Glomerular endothelial cell (primary cell): ENCODE data around the gene IQGAP2. TPM values are rescaled to one million over a fixed set of nuclear protein-coding genes. Genes with fewer than 3 reads are reported as not detected.
"Not testable (repeated sequence)": the region's sequence is repeated elsewhere in the genome, so short reads cannot be mapped to it uniquely, and the experiment has no call there.

Source experiments
- DNase-seq: peaks from one replicate; pipeline ENCODE4 v3.0.0-alpha.2; 2011; ENCODE audit warnings: low read depth, low spot score; ENCODE audit errors: extremely low read depth
- total RNA-seq: library from RNA; depleted of rRNA; stranded (reverse); fragments of >200 nt; gene quantifications from 2 replicates; pipeline ENCODE4 v1.2.3, GENCODE V29; 2015

IQGAP2 gene
- total RNA-seq, 1 donor from 2014 or later: 3.6 TPM

DNA sequence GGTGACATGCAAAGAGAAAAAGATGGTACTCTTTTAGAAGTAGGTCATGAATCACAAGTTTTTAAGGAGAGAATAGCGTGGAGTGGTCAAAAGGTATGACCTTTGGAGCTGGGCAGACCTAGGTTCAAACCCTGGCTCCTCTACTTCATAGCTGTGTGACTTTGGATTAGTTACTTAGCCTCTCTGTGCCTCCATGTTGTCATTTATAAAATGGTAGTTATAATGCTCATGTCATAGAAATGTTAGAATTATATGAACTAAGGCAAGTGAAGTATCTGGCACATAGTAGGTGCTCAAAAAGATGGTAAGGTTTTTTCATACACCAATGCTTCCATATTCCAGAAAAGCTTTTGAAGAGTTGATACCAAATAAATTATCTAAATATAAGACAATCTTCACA, 320.2 kb downstream of the IQGAP2 start:
- DNase-seq: no peak

DNA sequence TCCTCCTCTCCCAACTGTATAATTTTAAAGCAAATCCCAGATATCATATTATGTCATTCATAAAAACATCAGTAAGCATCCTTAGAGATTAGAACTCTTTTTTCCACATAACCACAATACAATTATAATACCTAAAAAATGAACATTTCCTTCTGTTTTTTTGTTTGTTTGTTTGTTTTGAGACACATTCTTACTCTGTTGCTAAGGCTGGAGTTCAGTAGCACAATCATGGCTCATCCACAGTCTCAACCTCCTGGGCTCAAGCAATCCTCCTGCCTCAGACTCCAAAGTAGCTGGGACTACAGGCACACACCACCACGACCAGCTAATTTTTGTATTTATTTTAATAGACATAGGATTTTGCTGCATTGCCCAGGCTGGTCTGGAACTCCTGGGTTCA, 320.8 kb downstream of the IQGAP2 start:
- DNase-seq: no peak

DNA sequence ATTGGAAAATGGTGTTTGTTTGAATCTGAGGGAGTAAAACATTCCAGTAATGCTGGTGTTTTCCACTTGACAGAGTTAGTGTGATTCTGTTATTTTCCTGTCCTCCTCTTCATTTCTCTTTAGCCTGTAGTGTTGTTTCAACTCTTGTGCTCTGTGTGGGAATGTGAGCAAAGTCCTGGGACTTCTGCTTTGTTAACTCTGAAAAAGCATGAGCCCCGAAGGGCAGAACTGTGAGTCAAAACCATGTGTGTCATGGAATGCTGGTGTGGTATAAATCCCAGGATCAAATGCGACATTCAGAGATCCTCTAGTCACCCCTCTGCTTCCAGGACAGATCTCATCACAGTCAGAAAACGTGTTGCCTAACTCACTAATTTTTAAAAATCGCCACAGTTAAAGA, 321.8 kb downstream of the IQGAP2 start:
- no peak for DNase-seq

DNA sequence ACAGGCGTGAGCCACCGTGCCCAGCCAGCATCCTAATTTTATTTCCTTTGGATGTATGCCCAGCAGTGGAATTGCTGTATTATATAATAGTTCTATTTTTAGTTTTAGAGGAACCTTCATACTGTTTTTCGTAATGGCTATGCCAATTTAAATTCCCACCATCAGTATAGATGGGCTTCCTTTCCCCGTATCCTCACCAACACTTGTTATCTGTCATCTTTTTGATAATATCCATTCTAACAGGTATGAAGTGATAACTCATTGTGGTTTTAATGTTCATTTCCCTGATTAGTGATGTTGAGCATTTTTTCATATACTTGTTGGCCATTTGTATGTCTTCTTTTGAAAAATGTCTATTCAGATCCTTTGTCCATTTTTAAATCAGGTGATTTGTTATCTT, 325.9 kb downstream of the IQGAP2 start:
- no peak for DNase-seq

DNA sequence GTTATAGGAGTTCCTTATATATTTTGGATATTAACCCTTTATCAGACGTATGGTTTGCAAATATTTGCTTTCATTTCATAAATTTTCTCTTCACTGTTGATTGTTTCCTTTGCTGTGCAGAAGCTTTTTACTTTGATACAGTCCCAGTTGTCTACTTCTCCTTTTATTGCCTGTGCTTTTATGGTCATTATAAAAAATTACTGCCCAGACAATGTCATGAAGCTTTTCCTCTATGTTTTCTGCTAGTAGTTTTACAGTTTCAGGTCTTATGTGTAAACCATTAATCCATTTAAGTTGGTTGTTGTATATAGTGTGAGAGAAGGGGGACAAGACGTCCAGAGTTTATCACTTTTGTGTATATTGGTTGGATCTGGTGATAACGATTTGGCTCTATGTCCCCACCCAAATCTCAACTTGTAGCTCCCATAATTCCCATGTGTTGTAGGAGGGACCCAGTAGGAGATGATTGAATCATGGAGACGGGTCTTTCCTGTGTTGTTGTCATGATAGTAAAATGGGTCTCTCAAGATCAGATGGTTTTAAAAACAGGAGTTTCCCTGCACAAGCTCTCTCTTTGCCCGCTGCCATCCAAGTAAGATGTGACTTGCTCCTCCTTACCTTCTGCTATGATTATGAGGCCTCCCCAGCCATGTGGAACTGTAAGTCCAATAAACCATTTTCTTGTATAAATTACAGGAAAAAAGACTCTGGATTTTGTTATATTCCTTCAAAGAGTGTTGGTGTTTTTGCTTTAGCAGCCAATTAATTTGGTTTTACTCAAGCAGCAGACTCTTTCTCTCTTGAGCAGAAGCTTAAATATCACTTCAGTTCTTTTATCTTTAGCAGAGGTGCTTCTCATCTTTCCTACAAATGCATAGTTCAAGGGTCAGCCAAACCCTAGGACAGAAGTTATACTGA, 326.5 kb downstream of the IQGAP2 start:
- DNase-seq: no peak

DNA sequence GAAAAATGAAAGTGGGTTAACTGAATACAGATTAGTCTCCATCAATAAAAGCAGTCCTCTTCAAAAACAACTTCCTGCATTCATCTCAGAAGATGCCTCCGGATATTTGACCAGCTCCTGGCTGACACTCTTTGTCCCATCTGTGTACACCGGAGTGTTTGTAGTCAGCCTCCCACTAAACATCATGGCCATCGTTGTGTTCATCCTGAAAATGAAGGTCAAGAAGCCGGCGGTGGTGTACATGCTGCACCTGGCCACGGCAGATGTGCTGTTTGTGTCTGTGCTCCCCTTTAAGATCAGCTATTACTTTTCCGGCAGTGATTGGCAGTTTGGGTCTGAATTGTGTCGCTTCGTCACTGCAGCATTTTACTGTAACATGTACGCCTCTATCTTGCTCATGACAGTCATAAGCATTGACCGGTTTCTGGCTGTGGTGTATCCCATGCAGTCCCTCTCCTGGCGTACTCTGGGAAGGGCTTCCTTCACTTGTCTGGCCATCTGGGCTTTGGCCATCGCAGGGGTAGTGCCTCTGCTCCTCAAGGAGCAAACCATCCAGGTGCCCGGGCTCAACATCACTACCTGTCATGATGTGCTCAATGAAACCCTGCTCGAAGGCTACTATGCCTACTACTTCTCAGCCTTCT, 329.4 kb downstream of the IQGAP2 start:
- no peak for DNase-seq

DNA sequence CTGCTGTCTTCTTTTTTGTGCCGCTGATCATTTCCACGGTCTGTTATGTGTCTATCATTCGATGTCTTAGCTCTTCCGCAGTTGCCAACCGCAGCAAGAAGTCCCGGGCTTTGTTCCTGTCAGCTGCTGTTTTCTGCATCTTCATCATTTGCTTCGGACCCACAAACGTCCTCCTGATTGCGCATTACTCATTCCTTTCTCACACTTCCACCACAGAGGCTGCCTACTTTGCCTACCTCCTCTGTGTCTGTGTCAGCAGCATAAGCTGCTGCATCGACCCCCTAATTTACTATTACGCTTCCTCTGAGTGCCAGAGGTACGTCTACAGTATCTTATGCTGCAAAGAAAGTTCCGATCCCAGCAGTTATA, 329.9 kb downstream of the IQGAP2 start:
- no peak for DNase-seq

DNA sequence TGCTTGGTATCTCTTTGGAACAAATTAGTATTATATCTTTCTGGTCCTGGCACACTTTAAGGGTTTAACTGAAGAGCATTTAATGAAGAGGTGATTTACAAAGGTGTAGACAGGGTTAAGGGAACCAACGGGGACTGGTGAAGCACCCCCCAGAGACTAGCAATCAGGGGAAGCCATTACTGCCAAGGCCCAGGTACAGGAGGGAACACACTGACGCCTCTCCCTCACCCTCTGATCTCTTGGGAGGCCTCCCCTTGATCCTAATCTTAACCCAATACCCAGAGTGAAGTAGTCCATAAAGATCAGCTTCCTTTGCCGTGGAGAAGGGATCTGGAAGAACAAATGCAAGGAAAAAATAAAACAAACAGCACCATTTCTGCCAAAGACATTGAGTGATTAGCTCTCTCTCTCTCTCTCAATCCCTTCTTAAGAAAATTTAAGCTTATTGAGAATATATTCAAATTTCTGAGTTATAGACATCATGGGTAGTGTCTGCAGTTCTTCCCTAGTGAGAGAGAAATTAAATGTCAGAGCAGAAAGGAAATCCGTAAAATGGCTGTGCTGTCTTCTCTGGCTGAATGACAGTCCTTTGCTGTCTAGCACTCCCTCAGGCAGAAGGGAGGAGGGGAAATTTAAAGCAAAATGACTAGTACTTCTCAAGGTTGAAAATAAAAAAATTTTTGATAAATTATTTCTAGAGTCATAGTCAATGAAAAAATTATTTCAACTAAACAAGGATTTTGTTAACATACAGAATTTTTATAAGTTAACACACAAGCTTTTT, 332.9 kb downstream of the IQGAP2 start:
- DNase-seq: no peak

DNA sequence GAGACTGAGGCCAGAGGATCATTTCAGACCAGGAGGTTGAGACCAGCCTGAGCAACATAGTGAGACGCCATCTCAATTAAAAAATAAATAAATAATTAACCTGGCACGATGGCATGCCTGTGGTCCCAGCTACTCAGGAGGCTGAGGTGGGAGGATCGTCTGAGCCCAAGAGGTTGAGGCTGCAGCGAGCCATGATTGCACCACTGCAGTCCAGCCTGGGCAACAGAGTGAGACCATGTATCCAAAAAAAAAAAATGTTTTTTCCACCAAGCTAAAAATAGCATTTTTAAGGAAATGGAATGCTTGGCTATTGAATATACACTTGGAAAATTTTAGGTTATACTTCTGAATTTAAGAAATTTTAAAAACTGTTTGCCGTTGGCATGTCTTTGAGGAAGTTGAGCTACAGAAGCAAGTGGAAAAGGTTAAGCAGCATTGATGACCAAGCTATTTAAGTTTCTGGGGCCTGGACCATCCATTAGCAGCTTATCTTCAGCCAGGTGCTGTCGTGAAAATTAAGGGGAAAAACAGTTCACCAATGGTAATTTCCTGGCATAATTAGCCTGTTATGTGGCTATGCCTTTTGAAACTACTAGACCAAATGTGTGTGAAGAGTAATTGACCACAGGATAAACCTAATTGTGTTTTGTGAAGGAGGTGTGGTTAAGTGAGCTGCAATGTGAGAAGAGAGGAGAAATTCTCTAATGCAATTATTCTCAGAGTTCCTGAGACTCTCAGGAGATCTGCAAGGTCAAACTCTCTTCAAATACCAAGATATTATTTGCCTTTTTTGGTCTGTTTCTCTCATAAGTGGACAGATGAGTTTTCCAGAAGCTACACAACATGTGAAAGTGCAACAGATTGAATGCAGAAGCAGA, 333.8 kb downstream of the IQGAP2 start:
- no peak for DNase-seq

DNA sequence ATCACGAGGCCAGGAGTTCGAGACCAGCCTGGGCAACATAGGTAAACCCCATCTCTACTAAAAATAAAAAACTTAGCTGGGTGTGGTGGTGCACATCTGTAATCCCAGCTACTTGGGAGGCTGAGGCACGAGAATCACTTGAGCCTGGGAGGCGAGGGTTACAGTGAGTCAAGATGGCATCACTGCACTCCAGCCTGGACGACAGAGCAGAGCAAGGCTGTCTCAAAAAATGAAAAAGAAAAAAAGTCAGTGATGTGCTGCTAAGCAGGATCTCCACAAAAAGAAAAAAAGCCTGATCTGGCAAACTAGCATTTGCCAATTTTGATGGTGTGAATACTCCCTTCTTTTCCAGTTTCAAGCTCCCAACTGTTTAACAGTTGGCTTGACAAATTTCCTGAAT, 334.8 kb downstream of the IQGAP2 start:
- DNase-seq: no peak

DNA sequence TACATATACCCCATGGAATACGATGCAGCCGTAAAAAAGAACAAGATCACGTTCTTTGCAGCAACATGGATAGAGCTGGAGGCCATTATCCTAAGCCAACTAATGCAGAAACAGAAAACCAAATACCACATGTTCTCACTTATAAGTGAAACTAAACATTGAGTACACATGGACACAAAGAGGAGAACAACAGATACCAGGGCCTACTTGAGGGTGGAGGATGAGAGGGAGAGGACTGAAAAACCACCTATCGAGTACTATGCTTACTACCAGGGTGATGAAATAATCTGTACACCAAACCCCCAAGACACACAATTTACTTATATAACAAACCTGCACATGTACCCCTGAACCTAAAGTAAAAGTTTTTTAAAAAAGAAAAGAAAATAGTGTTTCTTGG, 338.4 kb downstream of the IQGAP2 start:
- not testable (repeated sequence) for DNase-seq

DNA sequence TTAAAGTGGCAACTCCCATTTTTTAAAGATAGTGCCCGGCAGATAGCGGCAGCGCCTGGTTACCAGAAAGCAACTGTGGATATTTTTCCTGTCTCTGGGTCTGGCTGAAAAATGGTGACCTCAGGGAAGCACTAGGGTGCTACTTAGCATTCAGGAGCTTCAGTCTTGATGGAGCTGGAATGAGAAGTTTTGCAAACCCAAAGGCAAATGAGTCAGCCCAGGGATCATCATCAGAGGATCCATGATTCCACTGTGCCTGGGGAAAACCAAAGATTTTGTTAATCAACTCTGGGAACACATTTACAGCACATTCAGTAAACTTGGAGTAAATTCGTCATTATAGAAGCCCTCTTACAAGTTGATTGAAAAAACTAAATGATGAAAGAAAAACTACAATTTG, 339.5 kb downstream of the IQGAP2 start:
- DNase-seq: no peak

DNA sequence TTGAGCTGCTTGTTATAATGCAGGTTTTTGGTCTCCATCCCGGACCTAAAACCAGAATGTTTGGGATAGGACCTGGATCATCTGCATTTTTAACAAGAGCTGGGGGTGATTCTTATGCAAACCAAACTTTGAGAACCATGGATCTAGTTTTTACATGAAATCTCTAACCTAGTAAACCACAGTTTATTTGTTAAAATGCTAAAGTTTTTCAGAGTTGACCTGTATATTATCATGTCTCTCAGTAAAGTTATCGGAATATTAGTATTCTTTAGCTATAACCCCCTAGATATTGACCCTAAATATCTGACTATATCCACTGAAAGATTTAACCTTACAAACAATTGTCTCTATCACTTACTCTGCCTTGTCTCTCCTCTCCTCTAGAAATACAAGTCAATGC, 341.5 kb downstream of the IQGAP2 start:
- no peak for DNase-seq

DNA sequence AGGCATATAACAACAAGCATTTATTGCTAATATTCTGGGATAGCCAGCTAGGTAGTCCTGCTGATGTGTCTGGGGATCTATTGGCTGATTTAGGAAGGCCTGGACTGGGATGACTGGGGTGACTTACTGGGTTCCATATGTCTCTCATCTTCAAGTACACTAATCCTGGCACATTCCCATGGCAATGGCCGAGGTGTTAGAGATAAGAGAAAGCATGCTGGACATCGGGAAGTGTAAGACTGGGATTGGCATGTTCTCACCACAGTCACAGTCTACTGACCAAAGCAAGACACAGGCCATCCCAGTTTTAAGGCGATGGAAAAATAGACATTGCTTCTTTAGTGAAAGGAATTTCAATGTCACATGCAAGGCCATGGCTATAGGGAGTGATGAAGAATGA, 342.6 kb downstream of the IQGAP2 start:
- DNase-seq: no peak

DNA sequence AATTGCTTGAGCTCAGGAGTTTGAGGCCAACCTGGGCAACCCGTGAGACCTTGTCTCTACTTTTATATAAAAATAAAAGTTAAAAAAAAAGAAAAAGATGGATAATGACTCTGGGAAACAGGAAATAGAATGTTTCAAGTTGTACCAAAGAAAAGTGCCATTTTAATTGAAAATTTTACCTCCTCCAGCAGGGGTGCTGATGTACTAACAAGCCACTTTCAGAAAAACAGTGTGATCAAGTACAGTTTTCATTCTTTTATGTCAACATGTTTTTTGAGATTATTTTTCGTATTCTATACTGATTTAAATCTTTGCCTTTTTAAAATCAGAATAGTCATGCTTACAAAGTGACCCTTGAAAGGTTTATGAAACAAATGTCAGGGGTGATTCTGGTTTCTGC, 343.6 kb downstream of the IQGAP2 start:
- no peak for DNase-seq

DNA sequence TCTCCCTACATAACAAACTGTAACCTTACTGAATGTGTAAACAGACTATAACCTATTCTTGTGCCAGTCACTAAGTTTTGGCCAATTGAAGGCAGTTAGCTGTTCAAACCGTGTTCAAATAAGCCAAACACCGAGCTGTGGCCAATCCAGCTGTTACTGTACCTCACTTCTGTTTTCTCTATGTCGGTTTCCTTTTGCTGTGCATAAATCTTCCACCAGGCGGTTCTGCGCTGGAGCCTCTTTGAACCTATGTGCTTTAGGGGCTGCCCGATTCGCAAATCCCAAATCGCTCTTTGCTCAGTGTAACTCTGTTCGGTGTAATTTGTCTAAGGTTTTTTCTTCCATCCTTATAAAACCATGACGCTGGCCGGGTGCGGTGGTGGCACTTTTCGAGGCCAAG, 344.6 kb downstream of the IQGAP2 start:
- DNase-seq: no peak

DNA sequence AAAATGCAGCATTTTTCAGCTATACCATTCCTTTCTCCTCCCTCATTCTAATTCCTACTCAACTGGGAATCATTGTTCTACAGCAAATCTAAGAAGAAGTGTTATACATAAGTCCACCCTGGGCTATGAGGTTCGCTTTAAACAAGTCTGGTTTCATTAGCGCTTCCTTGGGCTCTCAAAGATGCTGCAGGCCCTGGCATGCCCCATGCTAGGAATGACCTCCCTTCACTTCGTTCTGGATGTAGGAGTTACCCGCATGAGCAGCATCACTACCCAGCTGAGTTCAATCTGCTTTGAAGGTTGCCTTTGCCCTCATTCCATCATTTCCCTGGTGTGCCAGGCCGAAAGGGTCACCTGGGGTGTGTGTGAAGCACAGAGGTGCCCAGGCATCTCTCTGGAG, 348.2 kb downstream of the IQGAP2 start:
- DNase-seq: no peak

DNA sequence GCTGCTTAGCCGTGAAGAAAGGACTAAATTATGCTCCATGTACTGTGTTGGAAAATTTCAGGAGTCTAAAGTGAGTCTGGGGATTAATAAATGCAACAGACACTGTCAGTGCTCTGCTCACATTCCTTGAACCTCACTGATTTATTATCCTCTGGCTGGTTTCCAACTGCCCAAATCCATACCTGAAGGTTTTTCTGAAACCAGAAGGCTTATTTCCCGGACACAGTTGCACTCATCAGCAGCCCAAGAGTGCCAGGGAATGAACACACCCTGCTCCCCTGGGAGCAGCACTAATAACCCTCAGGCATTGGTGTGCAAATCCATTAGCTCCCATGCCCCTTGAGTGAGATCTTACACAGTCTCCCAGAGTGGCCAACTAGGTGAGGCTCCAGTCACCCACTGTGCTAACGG, 351.6 kb downstream of the IQGAP2 start:
- DNase-seq: no peak

DNA sequence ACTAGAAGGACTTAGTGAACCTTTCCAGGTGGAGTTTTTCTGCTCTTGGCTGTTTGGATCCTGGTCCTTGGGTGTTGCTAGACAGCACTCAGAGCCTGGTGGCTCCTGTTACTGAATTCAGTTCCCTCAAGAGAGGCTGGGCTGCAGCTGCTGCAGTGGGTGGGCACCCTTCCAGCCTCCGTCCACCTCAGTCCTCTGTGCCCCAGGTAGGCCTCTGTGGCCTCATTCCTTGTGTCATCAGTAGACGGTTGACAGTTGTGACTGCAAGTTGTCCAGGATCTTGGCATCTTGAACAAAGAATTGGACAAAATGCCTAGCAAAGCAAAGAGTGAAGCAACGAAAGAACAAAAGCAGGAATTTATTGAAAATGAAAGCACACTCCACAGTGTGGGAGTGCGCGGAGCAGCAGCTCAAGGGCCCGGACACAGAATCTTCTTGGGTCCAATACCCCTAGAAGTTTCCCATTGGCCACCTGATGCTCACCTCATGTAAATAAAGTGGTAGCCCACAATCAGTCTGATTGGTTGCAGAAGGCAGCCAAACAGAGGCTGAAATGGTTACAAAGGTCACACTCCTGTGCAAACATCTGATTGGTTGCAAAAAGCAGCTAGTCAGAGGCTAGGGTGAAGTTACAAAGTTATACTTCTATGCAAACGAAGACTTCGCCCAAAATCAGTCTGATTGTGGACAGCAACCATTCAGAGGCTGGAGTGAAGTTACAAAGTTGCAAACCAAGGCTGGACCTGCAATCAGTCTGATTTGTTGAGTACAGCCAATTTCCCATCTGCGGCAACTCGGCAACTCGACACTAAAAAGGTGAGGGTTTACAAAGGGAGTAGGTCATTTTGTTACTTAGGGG, 352.9 kb downstream of the IQGAP2 start:
- no peak for DNase-seq

DNA sequence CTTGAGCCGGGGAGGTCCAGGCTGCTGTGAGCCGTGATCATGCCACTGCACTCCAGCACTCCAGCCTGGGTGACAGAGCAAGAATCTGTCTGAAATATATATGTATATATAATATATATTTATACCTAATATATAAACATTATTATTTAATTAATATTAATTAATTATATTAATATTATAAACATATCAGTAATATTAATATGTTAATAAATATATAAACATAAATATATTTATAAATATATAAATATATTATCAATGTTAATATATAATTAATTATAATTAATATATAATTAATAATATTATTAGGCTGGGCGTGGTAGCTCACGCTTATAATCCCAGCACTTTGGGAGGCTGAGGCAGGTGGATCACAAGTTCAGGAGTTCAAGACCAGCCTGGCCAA, 354.0 kb downstream of the IQGAP2 start:
- DNase-seq: no peak
